ENCODE results near the gene HMX3. TPM values are rescaled to one million over a fixed set of nuclear protein-coding genes. Genes with fewer than 3 reads are reported as not detected.
"Not testable (repeated sequence)": the region's sequence is repeated elsewhere in the genome, so short reads cannot be mapped to it uniquely, and the experiment has no call there.

HMX3 gene
- total RNA-seq, 1 donor from 2014 or later, result 0.20 TPM

DNA sequence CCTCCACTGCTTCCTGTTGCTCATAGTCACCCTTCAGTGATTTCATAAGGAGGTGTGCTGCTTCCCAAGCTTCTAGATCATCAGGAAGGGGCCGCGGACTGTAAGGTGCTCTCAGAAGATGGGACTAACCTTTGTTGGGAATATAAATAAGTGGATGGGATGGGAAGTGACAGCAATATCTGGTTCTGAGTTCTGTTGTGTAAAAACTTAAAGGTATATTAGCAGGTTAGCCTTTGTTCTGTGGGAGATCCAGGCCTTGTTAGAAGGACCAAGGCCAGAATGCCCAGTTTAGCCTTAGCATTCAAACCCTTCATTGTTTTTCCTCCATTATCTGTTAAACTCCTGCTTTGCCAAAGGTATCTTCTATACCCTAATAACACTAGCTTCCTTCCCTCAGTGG lies 30.8 kb downstream of the HMX3 start:
- DNase-seq (ENCODE audit: low spot score), result no peak
- no peak for ATAC-seq

DNA sequence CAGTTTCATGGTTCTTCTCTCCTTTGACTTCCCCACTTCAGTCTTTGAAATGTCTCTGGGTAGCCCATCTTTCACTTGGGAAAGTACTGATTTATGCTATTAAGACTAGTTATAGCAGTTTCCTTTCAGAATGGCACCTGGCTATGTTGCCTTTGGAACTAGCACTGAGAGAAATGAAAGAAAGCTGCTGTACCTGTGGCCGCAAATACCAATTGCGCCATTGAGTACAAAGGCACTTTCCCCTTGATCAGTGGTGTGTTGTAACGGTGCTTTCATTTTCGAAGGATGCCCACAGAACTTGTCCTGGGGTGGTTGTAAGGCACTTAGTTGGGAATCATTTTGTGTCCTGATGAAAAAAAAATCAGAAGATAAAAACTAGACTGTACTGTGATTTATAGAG lies 35.2 kb downstream of the HMX3 start:
- DNase-seq (ENCODE audit: low spot score) (peak; percentile 58), ATAC-seq (peak; percentile 99)

DNA sequence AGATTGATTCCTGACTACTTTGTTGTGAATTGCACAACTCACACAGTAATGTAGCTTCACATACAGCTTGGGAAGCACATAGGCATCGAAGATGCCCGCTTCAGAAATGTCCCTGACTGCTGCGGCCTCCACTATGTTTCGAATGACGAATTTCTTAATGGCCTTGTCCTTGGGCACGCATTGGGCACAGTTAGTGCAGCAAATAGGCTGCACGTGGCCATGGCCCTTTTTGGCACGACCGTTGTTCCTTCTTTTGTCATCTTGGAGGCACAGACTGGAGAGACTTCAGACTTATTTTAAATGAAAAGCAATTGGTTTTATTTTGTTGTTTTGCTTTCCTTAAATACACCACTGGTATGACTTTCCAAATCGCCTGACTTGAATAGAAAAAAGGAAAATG lies 35.8 kb downstream of the HMX3 start:
- not testable (repeated sequence) for ATAC-seq; DNase-seq (ENCODE audit: low spot score)

DNA sequence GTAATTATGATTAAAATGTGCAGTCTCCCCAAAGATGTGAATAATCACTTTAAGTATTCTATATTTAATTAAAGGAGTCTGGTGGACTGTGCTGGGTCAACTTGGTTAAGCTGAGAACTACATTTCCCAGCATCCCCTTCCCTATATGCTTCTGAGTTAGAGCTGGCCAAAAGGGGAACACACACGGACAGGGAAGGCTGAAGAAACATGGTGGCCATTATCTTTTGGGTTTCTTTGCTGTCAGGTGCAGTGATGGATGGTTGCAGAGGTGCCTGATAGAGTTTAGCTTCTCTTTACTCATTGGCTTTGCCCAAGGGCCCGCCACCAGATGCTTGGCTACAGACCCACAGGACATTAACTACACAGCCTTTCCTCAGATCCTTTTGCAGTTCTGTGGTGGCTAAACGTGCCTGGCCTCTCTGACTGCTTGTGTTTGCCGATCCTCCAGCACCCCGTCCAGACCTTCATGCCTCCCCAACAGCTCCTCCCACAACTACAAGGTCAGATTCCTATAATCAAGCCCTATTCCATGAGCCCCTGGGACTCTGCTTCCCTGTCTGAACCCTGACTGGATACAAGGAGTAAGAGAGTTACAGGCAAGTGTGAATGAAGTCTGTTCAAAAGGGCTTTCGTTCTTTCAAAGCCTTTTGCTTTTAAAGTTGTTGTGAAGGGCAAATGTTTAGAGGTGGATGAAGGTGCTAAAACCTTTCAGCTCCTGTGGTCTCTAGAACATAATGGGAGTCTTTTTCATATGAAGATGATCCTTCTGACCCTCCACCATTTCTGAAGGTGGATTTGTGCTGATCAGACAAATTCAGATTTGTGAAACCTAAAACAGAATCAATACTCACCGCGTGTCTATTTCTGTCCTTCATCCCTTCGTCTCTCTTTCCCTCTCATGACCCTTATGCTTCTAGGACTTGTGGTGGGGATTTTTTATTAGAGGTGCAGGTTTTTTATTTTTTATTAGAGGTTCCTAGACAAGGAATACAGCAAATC lies 39.9 kb downstream of the HMX3 start:
- DNase-seq (ENCODE audit: low spot score) (no peak), ATAC-seq (no peak)

DNA sequence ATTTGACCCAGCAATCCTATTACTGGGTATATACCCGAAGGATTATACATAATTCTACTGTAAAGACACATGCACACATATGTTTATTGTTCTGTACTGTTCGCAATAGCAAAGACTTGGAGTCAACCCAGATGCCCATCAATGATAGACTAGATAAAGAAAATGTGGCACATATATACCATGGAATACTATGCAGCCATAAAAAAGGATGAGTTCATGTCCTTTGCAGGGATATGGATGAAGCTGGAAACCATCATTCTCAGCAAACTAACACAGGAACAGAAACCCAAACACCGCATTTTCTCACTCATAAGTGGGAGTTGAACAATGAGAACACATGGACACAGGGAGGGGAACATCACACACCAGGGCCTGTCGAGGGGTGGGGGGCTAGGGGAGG lies 42.6 kb downstream of the HMX3 start:
- DNase-seq (ENCODE audit: low spot score); ATAC-seq: not testable (repeated sequence)

DNA sequence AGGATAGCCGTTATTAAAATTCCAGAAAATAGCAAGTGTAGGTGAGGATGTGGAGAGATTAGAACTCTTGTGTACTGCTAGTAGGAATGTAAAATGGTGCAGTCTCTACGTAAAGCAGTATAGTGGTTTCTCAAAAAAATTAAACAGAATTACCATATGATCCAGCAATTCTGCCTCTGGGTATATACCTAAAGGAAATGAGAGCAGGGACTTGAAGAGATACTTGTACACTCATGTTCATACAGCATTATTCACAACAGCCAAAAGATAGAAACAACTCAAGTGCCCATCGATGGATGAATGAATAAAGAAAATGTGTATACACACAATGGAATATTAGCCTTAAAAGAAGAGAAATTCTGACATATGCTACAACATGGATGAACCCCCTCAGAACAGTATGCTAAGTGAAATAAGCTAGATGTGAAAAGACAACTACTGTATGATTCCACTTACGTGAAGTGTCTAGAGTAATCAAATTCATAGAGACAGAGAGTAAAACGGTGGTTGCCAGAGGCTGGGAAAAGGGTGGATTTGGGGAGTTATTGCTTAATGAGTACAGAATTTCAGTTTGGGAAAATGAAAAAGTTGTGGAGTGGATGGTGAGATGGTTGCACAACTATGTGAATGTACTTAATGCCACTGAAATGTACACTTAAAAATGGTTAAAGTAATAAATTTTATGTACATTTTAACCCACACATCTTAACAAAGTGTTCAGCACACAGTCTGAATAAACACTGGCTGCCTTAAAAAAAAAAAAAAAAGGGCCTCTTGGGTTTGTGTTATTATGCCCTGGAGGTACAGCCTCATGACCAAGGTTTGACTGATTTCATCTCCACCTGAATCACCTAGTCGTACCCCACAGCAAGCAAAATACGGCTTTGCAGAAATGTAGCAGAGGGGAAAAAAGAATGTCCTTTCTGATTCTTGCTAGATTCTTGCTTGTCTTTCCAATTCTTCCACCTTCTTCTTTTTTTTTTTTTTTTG lies 44.6 kb downstream of the HMX3 start:
- DNase-seq (ENCODE audit: low spot score) (no peak), ATAC-seq (no peak)

DNA sequence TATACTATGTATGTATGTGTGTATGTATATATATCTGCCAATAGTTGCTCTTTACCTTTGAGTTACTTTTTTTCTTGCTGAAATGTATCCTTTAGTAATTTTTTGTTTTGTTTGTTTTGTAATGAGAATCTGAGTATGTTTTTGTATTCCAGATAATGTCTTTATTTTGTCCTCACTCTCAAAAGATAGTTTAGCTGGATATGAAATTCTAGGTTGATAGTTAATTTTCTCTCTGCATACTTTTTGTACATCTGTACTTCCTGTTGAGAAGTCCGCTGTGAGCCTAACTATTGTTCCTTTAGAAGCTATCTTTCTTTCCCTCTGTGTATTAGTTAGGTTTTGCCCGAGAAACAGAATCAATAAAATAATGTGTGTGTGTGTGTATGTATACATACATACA lies 48.0 kb downstream of the HMX3 start:
- DNase-seq (ENCODE audit: low spot score) (no peak), ATAC-seq (no peak)

DNA sequence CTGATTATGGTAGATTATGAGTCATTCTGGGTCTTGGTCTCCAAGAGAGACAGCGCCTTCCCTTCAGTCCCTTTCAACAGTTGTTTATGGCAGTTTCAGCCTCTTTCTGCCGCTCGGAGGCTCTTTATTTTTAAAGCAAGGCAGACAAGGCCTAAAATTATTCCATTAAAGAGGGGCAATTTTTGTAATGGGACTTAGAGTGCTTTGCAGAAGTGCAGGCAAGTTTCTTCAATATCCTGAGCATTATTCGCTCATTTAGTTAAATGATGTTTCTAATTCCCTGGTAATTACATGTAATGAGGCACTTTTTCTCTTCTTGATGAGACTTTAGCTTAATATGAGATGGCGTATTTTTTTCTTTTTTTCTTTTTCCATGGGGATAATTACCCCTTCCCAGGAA lies 52.0 kb downstream of the HMX3 start:
- no peak for ATAC-seq
- DNase-seq (ENCODE audit: low spot score), result no peak

Other genes with a start within 250 kb of the HMX3 start
- not detected for gene FAM24A, start 225.4 kb upstream of the HMX3 start, total RNA-seq
- gene C10orf88, start 181.7 kb upstream of the HMX3 start, total RNA-seq, result 1.9 TPM
- 4.5 TPM for gene PSTK, start 155.6 kb upstream of the HMX3 start, total RNA-seq
- gene IKZF5, start 127.2 kb upstream of the HMX3 start, total RNA-seq, result 12.7 TPM
- gene ACADSB, start 127.0 kb upstream of the HMX3 start, total RNA-seq, result 328 TPM
- gene HMX2, start 12.2 kb downstream of the HMX3 start, total RNA-seq, result not detected
- gene BUB3, start 18.4 kb downstream of the HMX3 start, total RNA-seq, result 24.8 TPM

Data from left lobe of liver (tissue), 2 donors.